Caco-2 (cell line): Measurements from ENCODE around the gene REEP1. TPM values are rescaled to one million over a fixed set of nuclear protein-coding genes. Genes with fewer than 3 reads are reported as not detected.
"Not testable (repeated sequence)": the region's sequence is repeated elsewhere in the genome, so short reads cannot be mapped to it uniquely, and the experiment has no call there.

ENCODE experiments used
- BruUV-seq: library from RNA; stranded (reverse); fragments of 400-500 nt; replicated peaks from 2 replicates; lab custom pipeline; 2021; lab: Mats Ljungman, UMichigan
- CTCF ChIA-PET: fragments of 300-600 bp; sonication (Branson Sonifier 250); formaldehyde crosslinking; loops from one replicate; lab custom pipeline; 2022; ENCODE audit warnings: antibody characterized with exemption; lab: Charles Lee
- POLR2A ChIA-PET: fragments of 300-600 bp; sonication (Branson Sonifier 250); formaldehyde crosslinking; loops from one replicate; lab custom pipeline; 2022; ENCODE audit warnings: antibody characterized with exemption; lab: Charles Lee
- DNase-seq, 2 experiments: peaks; one replicate each; pipeline versions ENCODE4 v3.0.0 to v3.0.0-alpha.2; 2020 to 2022
- H3K27me3 ChIP-seq: replicated peaks from 2 replicates; pipeline ENCODE4 v1.6.0; 2011; ENCODE audit warnings: low read length; ENCODE audit not compliant: control insufficient read depth, insufficient read depth
- H3K36me3 ChIP-seq: 2 replicates; pipeline ENCODE4 v1.5.1; 2011; ENCODE audit warnings: low read length; ENCODE audit not compliant: control insufficient read depth, insufficient read depth
- H3K4me1 ChIP-seq: fragments of 250-450 bp; sonication (Bioruptor Pico); 2 replicates; pipeline ENCODE4 v1.5.1; 2020; ENCODE audit warnings: mild to moderate bottlenecking
- H3K4me3 ChIP-seq: 2 replicates; pipeline ENCODE4 v1.5.1; 2011; ENCODE audit warnings: low read depth, mild to moderate bottlenecking, control low read depth, low read length
- H3K9me3 ChIP-seq: fragments of 250-450 bp; sonication (Bioruptor Pico); 2 replicates; pipeline ENCODE4 v1.5.1; 2020; ENCODE audit warnings: mild to moderate bottlenecking, moderate library complexity
- H3K27ac Mint-ChIP-seq: one replicate; pipeline ENCODE4 v1.8.0; 2022; ENCODE audit warnings: mixed read lengths; ENCODE audit not compliant: unreplicated experiment
- H3K27me3 Mint-ChIP-seq: one replicate; pipeline ENCODE4 v1.8.0; 2022; ENCODE audit warnings: mixed read lengths; ENCODE audit not compliant: insufficient read depth, unreplicated experiment
- H3K36me3 Mint-ChIP-seq: one replicate; pipeline ENCODE4 v1.8.0; 2022; ENCODE audit warnings: mild to moderate bottlenecking, mixed read lengths; ENCODE audit not compliant: insufficient read depth, unreplicated experiment
- H3K4me1 Mint-ChIP-seq: one replicate; pipeline ENCODE4 v1.8.0; 2022; ENCODE audit warnings: low read depth, mixed read lengths; ENCODE audit not compliant: unreplicated experiment
- H3K4me3 Mint-ChIP-seq: one replicate; pipeline ENCODE4 v1.8.0; 2022; ENCODE audit warnings: mild to moderate bottlenecking, moderate library complexity, mixed read lengths; ENCODE audit not compliant: unreplicated experiment
- H3K9me3 Mint-ChIP-seq: one replicate; pipeline ENCODE4 v1.8.0; 2022; ENCODE audit warnings: mixed read lengths; ENCODE audit not compliant: unreplicated experiment
- CTCF ChIP-seq, 2 experiments: fragments of 200-600 bp in 1 of 2; IDR thresholded peaks; 1 replicate in 1 of 2; 2 replicates in 1 of 2; pipeline versions ENCODE4 v1.5.1 to v1.8.0; 2011 to 2022; ENCODE audit warnings: antibody characterized with exemption in 1 of 2, control low read depth in 1 of 2, inconsistent platforms in 1 of 2, low read depth in 1 of 2, low read length in 1 of 2, mild to moderate bottlenecking in 1 of 2, moderate library complexity in 1 of 2; ENCODE audit not compliant: insufficient read depth in 1 of 2, severe bottlenecking in 1 of 2, unreplicated experiment in 1 of 2
- intact Hi-C: fragments of 100-400 bp; cut with micrococcal nuclease; formaldehyde crosslinking; loops from one replicate; pipeline ENCODE4 v1.10.0; 2022; ENCODE audit not compliant: unreplicated experiment
- total RNA-seq: library from RNA; stranded (reverse); gene quantifications from 2 replicates; pipeline ENCODE4 v1.2.3, GENCODE V29; 2022

REEP1 gene
- total RNA-seq, 1 experiment from 2014 or later, result 16.6 TPM

GRCh38 chr2:86229221-86229620 is 108.2 kb downstream of the REEP1 start:
- TF ChIP-seq CTCF (IDR thresholded peaks at IDR 0.05; ENCODE audit: insufficient read depth in 1 of 2, low read depth in 1 of 2, low read length in 1 of 2, severe bottlenecking in 1 of 2, unreplicated experiment in 1 of 2), result no peak
- Histone ChIP-seq H3K4me3 (no peak overlapping the region), H3K9me3 (no peaks in the 10 kb centered on the region), H3K4me1 (no peaks in the 10 kb centered on the region), H3K27me3 (no peaks in the 10 kb centered on the region), H3K36me3 (no peaks in the 10 kb centered on the region; the same call in 1 of the 2 replicates)
- Mint-ChIP-seq H3K4me1 (no peaks in the 10 kb centered on the region), H3K9me3 (no peaks in the 10 kb centered on the region), H3K4me3 (no peak overlapping the region), H3K27me3 (no peaks in the 10 kb centered on the region), H3K27ac (no peak overlapping the region), H3K36me3 (no peaks in the 10 kb centered on the region)
- intact Hi-C loops, result no loop called here
- POLR2A ChIA-PET, result interaction anchor here (0.7 kb wide), 1 partner anchor 91 kb away, joined by 3 read pairs; no protein-coding TSS in a partner anchor
- CTCF ChIA-PET, result no interaction called here
- BruUV-seq, result no TSS peak
- no peak for DNase-seq

GRCh38 chr2:86228574-86228973 is 108.9 kb downstream of the REEP1 start:
- H3K36me3 ChIP-seq, H3K9me3 ChIP-seq, H3K9me3 Mint-ChIP-seq, BruUV-seq, H3K27me3 ChIP-seq, POLR2A ChIA-PET, H3K4me1 ChIP-seq, H3K4me3 Mint-ChIP-seq, intact Hi-C loops, H3K4me3 ChIP-seq, H3K27me3 Mint-ChIP-seq, H3K36me3 Mint-ChIP-seq, CTCF ChIA-PET, H3K4me1 Mint-ChIP-seq, H3K27ac Mint-ChIP-seq, DNase-seq: not testable (repeated sequence)

- no peak for TF ChIP-seq CTCF (IDR thresholded peaks at IDR 0.05; ENCODE audit: insufficient read depth in 1 of 2, low read depth in 1 of 2, low read length in 1 of 2, severe bottlenecking in 1 of 2, unreplicated experiment in 1 of 2)
- Histone ChIP-seq H3K4me1 (no peaks in the 10 kb centered on the region), H3K9me3 (no peaks in the 10 kb centered on the region), H3K27me3 (no peaks in the 10 kb centered on the region), H3K36me3 (no peaks in the 10 kb centered on the region; the same call in 1 of the 2 replicates), H3K4me3 (no peak overlapping the region)
- H3K9me3 Mint-ChIP-seq, result no peaks in the 10 kb centered on the region
- DNase-seq, result no peak
- CTCF ChIA-PET, result no interaction called here
- H3K4me1 Mint-ChIP-seq, result peaks cover 9% of the 10 kb centered on the region
- H3K4me3 Mint-ChIP-seq, result no peak overlapping the region
- H3K27me3 Mint-ChIP-seq, result no peaks in the 10 kb centered on the region
- no TSS peak for BruUV-seq
- no peaks in the 10 kb centered on the region for H3K36me3 Mint-ChIP-seq
- POLR2A ChIA-PET, result no interaction called here
- H3K27ac Mint-ChIP-seq, result no peak overlapping the region
- intact Hi-C loops, result no loop called here
Observed at GRCh38 chr2:86227685-86228084, 109.7 kb downstream of the REEP1 start.
